ENCODE results near the gene BTBD17. TPM values are rescaled to one million over a fixed set of nuclear protein-coding genes. Genes with fewer than 3 reads are reported as not detected.
"Not testable (repeated sequence)": the region's sequence is repeated elsewhere in the genome, so short reads cannot be mapped to it uniquely, and the experiment has no call there.

The BTBD17 gene
- total RNA-seq, 3 donors from 2014 or later (not counting 1 experiment from before 2014, with no cell fraction given) = 0.48 TPM; not detected in 2

DNA sequence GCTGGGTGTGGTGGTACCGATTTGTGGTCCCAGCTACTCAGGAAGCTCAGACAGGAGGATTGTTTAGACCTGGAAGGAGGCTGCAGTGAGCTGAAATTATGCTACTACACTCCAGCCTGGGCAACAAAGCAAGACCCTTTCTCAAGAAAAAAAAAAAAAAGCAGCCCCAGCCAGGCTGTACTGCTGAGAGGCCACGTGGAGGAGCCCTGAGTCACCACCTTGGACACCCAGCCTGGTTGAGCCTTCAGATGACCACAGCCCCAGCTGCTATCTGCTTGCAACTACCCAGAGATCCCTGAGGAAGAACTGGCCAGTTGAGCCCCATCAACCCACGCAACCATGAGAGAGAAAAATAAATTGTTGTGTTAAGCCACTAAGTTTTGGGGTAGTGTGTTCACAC, 46.6 kb upstream of the BTBD17 start:
- DNase-seq (no peak), ATAC-seq (no peak)
- Histone ChIP-seq H3K36me3 (ENCODE audit: control insufficient read depth, insufficient read depth, low read length) (no peaks in the 10 kb centered on the region), H3K4me1 (ENCODE audit: control insufficient read depth, insufficient read depth, low read length) (peaks cover 18% of the 10 kb centered on the region), H3K27me3 (ENCODE audit: control insufficient read depth, insufficient read depth, low read length) (no peaks in the 10 kb centered on the region), H3K27ac (ENCODE audit: low read length) (no peak overlapping the region), H3K4me3 (ENCODE audit: low read length) (no peak overlapping the region), H3K9me3 (ENCODE audit: control insufficient read depth, insufficient read depth, low read length) (no peaks in the 10 kb centered on the region)
- H3K36me3 Mint-ChIP-seq = no peaks in the 10 kb centered on the region
- H3K27ac Mint-ChIP-seq = no peak overlapping the region
- H3K9me3 Mint-ChIP-seq = no peaks in the 10 kb centered on the region
- H3K4me3 Mint-ChIP-seq = no peak overlapping the region
- intact Hi-C loops (cut with micrococcal nuclease) = no loop called here
- TF ChIP-seq, protein P1, sequence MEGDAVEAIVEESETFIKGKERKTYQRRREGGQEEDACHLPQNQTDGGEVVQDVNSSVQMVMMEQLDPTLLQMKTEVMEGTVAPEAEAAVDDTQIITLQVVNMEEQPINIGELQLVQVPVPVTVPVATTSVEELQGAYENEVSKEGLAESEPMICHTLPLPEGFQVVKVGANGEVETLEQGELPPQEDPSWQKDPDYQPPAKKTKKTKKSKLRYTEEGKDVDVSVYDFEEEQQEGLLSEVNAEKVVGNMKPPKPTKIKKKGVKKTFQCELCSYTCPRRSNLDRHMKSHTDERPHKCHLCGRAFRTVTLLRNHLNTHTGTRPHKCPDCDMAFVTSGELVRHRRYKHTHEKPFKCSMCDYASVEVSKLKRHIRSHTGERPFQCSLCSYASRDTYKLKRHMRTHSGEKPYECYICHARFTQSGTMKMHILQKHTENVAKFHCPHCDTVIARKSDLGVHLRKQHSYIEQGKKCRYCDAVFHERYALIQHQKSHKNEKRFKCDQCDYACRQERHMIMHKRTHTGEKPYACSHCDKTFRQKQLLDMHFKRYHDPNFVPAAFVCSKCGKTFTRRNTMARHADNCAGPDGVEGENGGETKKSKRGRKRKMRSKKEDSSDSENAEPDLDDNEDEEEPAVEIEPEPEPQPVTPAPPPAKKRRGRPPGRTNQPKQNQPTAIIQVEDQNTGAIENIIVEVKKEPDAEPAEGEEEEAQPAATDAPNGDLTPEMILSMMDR (IDR thresholded peaks at IDR 0.05) = no peak
- peaks cover 8 to 16% of the 10 kb centered on the region in 2 donors for H3K4me1 Mint-ChIP-seq
- peaks cover 0 to 3% of the 10 kb centered on the region in 2 donors for H3K27me3 Mint-ChIP-seq (ENCODE audit: low read depth in 2 of 2)
- 53% methylated on average over 1 of the region's 3 CpGs for WGBS (ENCODE audit: insufficient coverage)

DNA sequence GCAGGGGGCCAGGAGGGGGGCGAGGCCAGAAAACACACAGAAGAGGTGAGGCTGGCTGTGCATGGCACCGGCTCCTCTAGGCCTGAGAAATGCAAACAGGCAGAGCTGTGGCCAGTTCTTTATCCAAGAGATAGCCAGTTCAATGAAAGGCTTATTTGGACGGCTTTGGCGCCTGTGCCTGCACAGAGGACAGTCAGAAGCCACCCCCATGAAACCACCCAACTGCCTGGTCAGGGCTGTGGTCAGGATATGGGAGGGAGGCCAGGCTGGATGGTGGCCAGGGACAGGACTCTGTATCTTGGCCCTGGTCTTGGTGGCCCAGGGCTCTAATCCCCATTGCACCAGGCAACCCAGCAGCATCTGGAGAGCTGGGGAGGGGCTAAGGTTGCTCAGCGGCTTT, 45.7 kb upstream of the BTBD17 start:
- no peak overlapping the region for H3K4me3 Mint-ChIP-seq
- DNase-seq (no peak), ATAC-seq (no peak)
- H3K27ac ChIP-seq (ENCODE audit: low read length) = no peak overlapping the region
- H3K9me3 ChIP-seq (ENCODE audit: control insufficient read depth, insufficient read depth, low read length) = no peaks in the 10 kb centered on the region
- H3K27me3 ChIP-seq (ENCODE audit: control insufficient read depth, insufficient read depth, low read length) = no peaks in the 10 kb centered on the region
- peaks cover 18% of the 10 kb centered on the region for H3K4me1 ChIP-seq (ENCODE audit: control insufficient read depth, insufficient read depth, low read length)
- peaks cover 0 to 3% of the 10 kb centered on the region in 2 donors for H3K27me3 Mint-ChIP-seq (ENCODE audit: low read depth in 2 of 2)
- H3K9me3 Mint-ChIP-seq = no peaks in the 10 kb centered on the region
- TF ChIP-seq, protein P1 (IDR thresholded peaks at IDR 0.05) = no peak
- no peaks in the 10 kb centered on the region for H3K36me3 ChIP-seq (ENCODE audit: control insufficient read depth, insufficient read depth, low read length)
- intact Hi-C loops (cut with micrococcal nuclease) = no loop called here
- no peaks in the 10 kb centered on the region for H3K36me3 Mint-ChIP-seq
- H3K4me1 Mint-ChIP-seq = peaks cover 8 to 16% of the 10 kb centered on the region in 2 donors
- WGBS (ENCODE audit: insufficient coverage) = 82% methylated on average over 5 of the region's 5 CpGs
- H3K4me3 ChIP-seq (ENCODE audit: low read length) = no peak overlapping the region
- no peak overlapping the region for H3K27ac Mint-ChIP-seq

DNA sequence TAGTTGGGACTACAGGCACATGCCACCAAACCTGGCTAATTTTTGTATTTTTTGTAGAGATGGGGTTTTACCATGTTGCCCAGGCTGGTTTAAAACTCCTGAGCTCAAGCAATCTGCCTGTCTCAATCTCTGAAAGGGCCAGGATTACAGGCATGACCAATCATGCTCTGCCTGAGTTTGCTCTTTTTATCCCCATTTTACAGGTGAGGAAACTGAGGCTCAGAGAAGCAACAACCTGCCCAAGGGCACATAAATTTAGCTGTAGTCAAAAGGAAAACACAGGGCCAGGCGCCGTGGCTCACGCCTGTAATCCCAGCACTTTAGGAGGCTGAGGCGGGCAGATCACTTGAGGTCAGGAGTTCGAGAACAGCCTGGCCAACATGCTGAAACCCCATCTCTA, 43.6 kb upstream of the BTBD17 start:
- ATAC-seq; H3K36me3 Mint-ChIP-seq; H3K27me3 Mint-ChIP-seq (ENCODE audit: low read depth in 2 of 2); H3K27ac Mint-ChIP-seq; H3K36me3 ChIP-seq (ENCODE audit: control insufficient read depth, insufficient read depth, low read length); intact Hi-C loops (cut with micrococcal nuclease); H3K4me3 Mint-ChIP-seq; H3K9me3 ChIP-seq (ENCODE audit: control insufficient read depth, insufficient read depth, low read length); H3K4me3 ChIP-seq (ENCODE audit: low read length); H3K27me3 ChIP-seq (ENCODE audit: control insufficient read depth, insufficient read depth, low read length); H3K9me3 Mint-ChIP-seq; H3K27ac ChIP-seq (ENCODE audit: low read length); DNase-seq: not testable (repeated sequence)
- peaks cover 8 to 12% of the 10 kb centered on the region in 2 donors for H3K4me1 Mint-ChIP-seq
- peaks cover 15% of the 10 kb centered on the region for H3K4me1 ChIP-seq (ENCODE audit: control insufficient read depth, insufficient read depth, low read length)
- 92% methylated on average over 5 of the region's 5 CpGs for WGBS (ENCODE audit: insufficient coverage)

DNA sequence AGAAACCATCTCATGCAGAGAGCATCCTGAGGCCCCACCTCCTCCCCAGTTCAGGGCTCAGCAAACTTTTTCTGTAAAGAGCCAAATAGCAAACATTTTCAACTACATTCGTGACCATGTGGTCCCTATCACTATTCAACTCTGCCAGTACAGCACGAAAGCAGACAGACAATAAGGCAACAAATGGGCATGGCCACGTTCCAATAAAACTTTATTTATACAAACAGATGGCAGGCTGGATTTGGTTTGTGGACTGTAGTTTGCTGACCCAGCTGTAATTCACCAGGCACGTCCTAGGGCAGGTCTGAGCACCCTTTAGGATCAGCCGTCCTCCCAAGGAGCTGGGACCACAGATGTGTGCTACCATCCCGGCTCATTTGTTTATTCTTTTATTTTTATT, 43.1 kb upstream of the BTBD17 start:
- H3K27ac ChIP-seq (ENCODE audit: low read length) = no peak overlapping the region
- no peaks in the 10 kb centered on the region for H3K36me3 Mint-ChIP-seq
- DNase-seq = no peak
- intact Hi-C loops (cut with micrococcal nuclease) = no loop called here
- no peak overlapping the region for H3K27ac Mint-ChIP-seq
- H3K4me3 Mint-ChIP-seq = no peak overlapping the region
- ATAC-seq = no peak
- no peaks in the 10 kb centered on the region for H3K36me3 ChIP-seq (ENCODE audit: control insufficient read depth, insufficient read depth, low read length)
- no peaks in the 10 kb centered on the region for H3K9me3 ChIP-seq (ENCODE audit: control insufficient read depth, insufficient read depth, low read length)
- H3K4me1 Mint-ChIP-seq = peaks cover 8 to 10% of the 10 kb centered on the region in 2 donors
- H3K27me3 ChIP-seq (ENCODE audit: control insufficient read depth, insufficient read depth, low read length) = no peaks in the 10 kb centered on the region
- H3K9me3 Mint-ChIP-seq = no peaks in the 10 kb centered on the region
- H3K4me1 ChIP-seq (ENCODE audit: control insufficient read depth, insufficient read depth, low read length) = peaks cover 9% of the 10 kb centered on the region
- 82% methylated on average over 5 of the region's 6 CpGs for WGBS (ENCODE audit: insufficient coverage)
- peaks cover 0 to 3% of the 10 kb centered on the region in 2 donors for H3K27me3 Mint-ChIP-seq (ENCODE audit: low read depth in 2 of 2)
- H3K4me3 ChIP-seq (ENCODE audit: low read length) = no peak overlapping the region
- TF ChIP-seq, protein P1 (IDR thresholded peaks at IDR 0.05) = no peak
